K562 (cell line): ENCODE measurements around the gene C16orf96. TPM values are rescaled to one million over a fixed set of nuclear protein-coding genes. Genes with fewer than 3 reads are reported as not detected.

Source experiments
- ATAC-seq: fragments of 200-7000 bp; cut with Tn5 transposase; 3 replicates; pipeline ENCODE4 v1.9.1; 2020; ENCODE audit warnings: moderate library complexity
- BruUV-seq: library from RNA; stranded (reverse); fragments of 400-500 nt; replicated peaks from 2 replicates; lab custom pipeline; 2021; lab: Mats Ljungman, UMichigan
- CTCF ChIA-PET: fragments of 300-600 bp; formaldehyde crosslinking; extraction: SDS; loops from one replicate; lab custom pipeline; 2021; ENCODE audit warnings: low intra/inter-chr PET ratio; lab: Yijun Ruan, JAX
- POLR2A ChIA-PET: fragments of 300-600, 350-650 bp; sonication (Branson Sonifier 250); formaldehyde crosslinking; extraction: SDS; loops from one replicate; lab custom pipeline; 2021; ENCODE audit warnings: antibody characterized with exemption, inconsistent platforms; lab: Yijun Ruan, JAX
- DNase-seq, 4 experiments: peaks; one replicate each; pipeline versions ENCODE4 v3.0.0 to v3.0.0-alpha.2; 2011 to 2018; ENCODE audit warnings: low spot score in 3 of 4, mixed read lengths in 3 of 4; ENCODE audit errors: extremely low read depth in 1 of 4
- FAIRE-seq: peaks from 2 replicates; lab custom pipeline; 2011; peaks lifted over from hg19 to GRCh38; lab: Jason Lieb, UNC
- H2AFZ ChIP-seq: 2 replicates; pipeline ENCODE4 v1.6.0; 2011; ENCODE audit warnings: low read depth, low read length, control low read depth, inconsistent platforms
- H3K27ac ChIP-seq: fragments of 200-600 bp; 3 replicates; pipeline ENCODE4 v1.8.0; 2011; ENCODE audit warnings: low read depth, mild to moderate bottlenecking, control low read depth, inconsistent platforms, low read length, moderate library complexity, mixed read lengths; ENCODE audit errors: extremely low read depth
- H3K27me3 ChIP-seq, 2 experiments: fragments of 300-600 bp in 1 of 2; 2 replicates in 1 of 2; 3 replicates in 1 of 2; pipeline versions ENCODE4 v1.6.0 to v1.8.0; 2011; ENCODE audit warnings: inconsistent platforms in 2 of 2, low read length in 2 of 2, mild to moderate bottlenecking in 1 of 2, mixed read lengths in 1 of 2, moderate library complexity in 1 of 2; ENCODE audit not compliant: control insufficient read depth in 2 of 2, insufficient read depth in 2 of 2
- H3K36me3 ChIP-seq: fragments of 300-600 bp; 3 replicates; pipeline ENCODE4 v1.8.0; 2011; ENCODE audit warnings: mild to moderate bottlenecking, low read length, inconsistent platforms; ENCODE audit not compliant: control insufficient read depth, insufficient read depth
- H3K4me1 ChIP-seq, 2 experiments: fragments of 200-600 bp in 1 of 2; replicated peaks in 1 of 2; 2 replicates in 1 of 2; 3 replicates in 1 of 2; pipeline versions ENCODE4 v1.5.1 to v1.8.0; 2011; ENCODE audit warnings: inconsistent platforms in 2 of 2, low read length in 2 of 2, mild to moderate bottlenecking in 1 of 2, mixed read lengths in 1 of 2, moderate library complexity in 1 of 2; ENCODE audit not compliant: control insufficient read depth in 2 of 2, insufficient read depth in 2 of 2
- H3K4me2 ChIP-seq: 2 replicates; pipeline ENCODE4 v1.6.1; 2011; ENCODE audit warnings: low read length, control low read depth, inconsistent platforms, mixed read lengths; ENCODE audit not compliant: insufficient read depth
- H3K4me3 ChIP-seq: fragments of 200-600 bp; sonication (generic), shearing (Covaris generic); 2 replicates; pipeline ENCODE4 v1.5.1; 2016; ENCODE audit warnings: control low read depth, inconsistent platforms
- H3K79me2 ChIP-seq: fragments of 200-600 bp; 3 replicates; pipeline ENCODE4 v1.8.0; 2011; ENCODE audit warnings: low read length, inconsistent platforms; ENCODE audit not compliant: control insufficient read depth, insufficient read depth
- H3K9ac ChIP-seq, 2 experiments: 2 replicates each; pipeline versions ENCODE4 v1.6.0 to v1.6.1; 2011; ENCODE audit warnings: low read depth in 2 of 2, low read length in 2 of 2, control low read depth in 1 of 2, inconsistent platforms in 1 of 2, mild to moderate bottlenecking in 1 of 2, mixed read lengths in 1 of 2; ENCODE audit not compliant: insufficient read depth in 1 of 2
- H3K9me1 ChIP-seq: one replicate; pipeline ENCODE4 v1.6.0; 2011; ENCODE audit warnings: inconsistent platforms, mild to moderate bottlenecking, low read length, moderate library complexity; ENCODE audit not compliant: control insufficient read depth, insufficient read depth
- H3K9me3 ChIP-seq: replicated peaks from 2 replicates; pipeline ENCODE4 v1.5.1; 2011; ENCODE audit warnings: low read depth, low read length, inconsistent platforms; ENCODE audit not compliant: control insufficient read depth, insufficient read depth
- H4K20me1 ChIP-seq: replicated peaks from 2 replicates; pipeline ENCODE4 v1.6.1; 2011; ENCODE audit warnings: low read length, inconsistent platforms, mixed read lengths; ENCODE audit not compliant: control insufficient read depth, insufficient read depth
- C11orf30 ChIP-seq: fragments of 450-650 bp; IDR thresholded peaks from 2 replicates; pipeline ENCODE4 v1.6.1; 2016; ENCODE audit warnings: low read depth, mild to moderate bottlenecking
- JUN ChIP-seq, 2 experiments: sonication (generic) in 1 of 2; formaldehyde crosslinking in 1 of 2; IDR thresholded peaks; 2 replicates each; pipeline versions ENCODE4 v1.6.1 to v1.8.0; 2012 to 2022; ENCODE audit warnings: borderline replicate concordance in 2 of 2, mild to moderate bottlenecking in 2 of 2, improper control_type of control experiment in 1 of 2, low read depth in 1 of 2, low read length in 1 of 2, missing genetic modification reagents in 1 of 2
- TEAD1 ChIP-seq, 2 experiments: fragments of 450-650 bp in 1 of 2; sonication (generic) in 1 of 2; formaldehyde crosslinking; IDR thresholded peaks; 2 replicates each; pipeline versions ENCODE4 v1.4.0 to v1.8.0; 2020 to 2022; ENCODE audit warnings: mild to moderate bottlenecking in 2 of 2, missing genetic modification reagents in 1 of 2
- WGBS: fragments of 100-300 bp; shearing (Covaris generic); methylation state at CpG from one replicate; pipeline ENCODE4 v1.1.6; 2016; ENCODE audit warnings: low coverage, mixed read lengths; ENCODE audit not compliant: insufficient coverage; ENCODE audit errors: missing lambda C conversion rate; 5-methylcytosine and 5-hydroxymethylcytosine counted together
- in situ Hi-C: fragments of 300-500 bp; cut with MboI; formaldehyde crosslinking; loops from 4 replicates; pipeline ENCODE4 v1.15.0; 2018; ENCODE audit warnings: inconsistent platforms, mixed read lengths
- intact Hi-C: fragments of 100-400 bp; cut with micrococcal nuclease; formaldehyde crosslinking; loops from 2 replicates; pipeline ENCODE4 v1.14.2; 2022
- polyA plus RNA-seq, 8 experiments: library from polyadenylated mRNA; depleted of rRNA in 4 of 8; stranded (reverse) in 5 of 8; unstranded in 3 of 8; fragments of >200 nt; fragmentation: Nextera tagmentation in 2 of 8; fragmentation: Illumina TruSeq in 1 of 8; extraction: Ambion mirVana in 2 of 8; extraction: Trizol in 1 of 8; gene quantifications; 2 replicates each; pipeline versions ENCODE4 v1.2.1 to v1.2.3, GENCODE V29; 2011 to 2014; ENCODE audit warnings: inconsistent platforms in 1 of 8, missing spikeins in 1 of 8
- total RNA-seq, 7 experiments: library from RNA; depleted of rRNA in 6 of 7; stranded (reverse); fragments of >200 nt in 6 of 7; fragmentation: Illumina TruSeq in 2 of 7; extraction: Trizol in 2 of 7; gene quantifications; 2 replicates each; pipeline versions ENCODE4 v1.2.1 to v1.2.3, GENCODE V29; 2011 to 2021; ENCODE audit warnings: low replicate concordance in 1 of 7
- TF ChIP-seq, protein P1 (sequence below): fragments of 200-600 bp; sonication (generic); IDR thresholded peaks from one replicate; pipeline ENCODE4 v1.6.1; 2012; ENCODE audit warnings: mild to moderate bottlenecking, low read depth, low read length, inconsistent platforms
- TF ChIP-seq, protein P2 (sequence below): fragments of 450-650 bp; IDR thresholded peaks from 2 replicates; pipeline ENCODE4 v1.6.1; 2018; ENCODE audit not compliant: partially characterized antibody

The C16orf96 gene
- total and polyA plus RNA-seq, 9 of the 15 experiments (the other 6 are each of a cell fraction or from before 2014, with no cell fraction given): not detected

DNA sequence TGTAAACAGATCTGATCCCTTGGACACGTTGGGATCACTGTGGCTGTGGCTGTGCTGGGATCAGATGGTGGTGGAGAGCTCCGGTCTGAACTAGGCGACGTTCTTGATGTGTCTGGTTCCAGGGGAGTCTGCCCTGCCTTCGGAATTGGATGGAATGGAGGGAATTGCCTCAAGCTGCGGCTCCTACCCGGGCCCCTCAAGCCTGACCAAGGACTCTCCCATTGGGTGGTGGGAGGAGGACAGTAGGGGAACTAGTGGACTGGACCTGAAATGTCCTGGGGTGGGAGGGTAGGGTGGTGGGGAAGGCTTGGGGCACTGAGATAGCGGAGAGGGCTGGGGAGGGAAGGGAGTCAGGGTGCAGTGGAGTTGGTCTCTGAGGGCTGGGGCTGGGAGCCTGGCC is 61.7 kb downstream of the C16orf96 start:
- Histone ChIP-seq H2AFZ (peak overlapping the region; percentile 78), H4K20me1 (peaks cover 10% of the 10 kb centered on the region), H3K9me3 (no peaks in the 10 kb centered on the region), H3K36me3 (peaks cover 5% of the 10 kb centered on the region; the same call in 1 of the 3 replicates), H3K9ac (peak overlapping the region; percentile 98 to 99), H3K27me3 (no peaks in the 10 kb centered on the region), H3K4me2 (peak overlapping the region; percentile 81), H3K4me1 (peaks cover 28 to 58% of the 10 kb centered on the region in 2 experiments), H3K4me3 (no peak overlapping the region), H3K9me1 (peaks cover 5% of the 10 kb centered on the region), H3K27ac (peak overlapping the region; percentile 99), H3K79me2 (peaks cover 28% of the 10 kb centered on the region)
- POLR2A ChIA-PET: interaction anchor here (0.7 to 2.3 kb wide), 9 partner anchors 9 to 570 kb away, joined by 3 to 6 read pairs (median 4); no protein-coding TSS in a partner anchor
- no TSS peak for BruUV-seq
- WGBS: 42% methylated on average over 5 of the region's 8 CpGs
- no peak for FAIRE-seq
- CTCF ChIA-PET: no interaction called here
- intact Hi-C loops: no loop called here
- in situ Hi-C loops: no loop called here
- no peak for ATAC-seq
- DNase-seq: peak in 2 of 4 experiments; percentile 38 to 45
- TF ChIP-seq, protein P1, sequence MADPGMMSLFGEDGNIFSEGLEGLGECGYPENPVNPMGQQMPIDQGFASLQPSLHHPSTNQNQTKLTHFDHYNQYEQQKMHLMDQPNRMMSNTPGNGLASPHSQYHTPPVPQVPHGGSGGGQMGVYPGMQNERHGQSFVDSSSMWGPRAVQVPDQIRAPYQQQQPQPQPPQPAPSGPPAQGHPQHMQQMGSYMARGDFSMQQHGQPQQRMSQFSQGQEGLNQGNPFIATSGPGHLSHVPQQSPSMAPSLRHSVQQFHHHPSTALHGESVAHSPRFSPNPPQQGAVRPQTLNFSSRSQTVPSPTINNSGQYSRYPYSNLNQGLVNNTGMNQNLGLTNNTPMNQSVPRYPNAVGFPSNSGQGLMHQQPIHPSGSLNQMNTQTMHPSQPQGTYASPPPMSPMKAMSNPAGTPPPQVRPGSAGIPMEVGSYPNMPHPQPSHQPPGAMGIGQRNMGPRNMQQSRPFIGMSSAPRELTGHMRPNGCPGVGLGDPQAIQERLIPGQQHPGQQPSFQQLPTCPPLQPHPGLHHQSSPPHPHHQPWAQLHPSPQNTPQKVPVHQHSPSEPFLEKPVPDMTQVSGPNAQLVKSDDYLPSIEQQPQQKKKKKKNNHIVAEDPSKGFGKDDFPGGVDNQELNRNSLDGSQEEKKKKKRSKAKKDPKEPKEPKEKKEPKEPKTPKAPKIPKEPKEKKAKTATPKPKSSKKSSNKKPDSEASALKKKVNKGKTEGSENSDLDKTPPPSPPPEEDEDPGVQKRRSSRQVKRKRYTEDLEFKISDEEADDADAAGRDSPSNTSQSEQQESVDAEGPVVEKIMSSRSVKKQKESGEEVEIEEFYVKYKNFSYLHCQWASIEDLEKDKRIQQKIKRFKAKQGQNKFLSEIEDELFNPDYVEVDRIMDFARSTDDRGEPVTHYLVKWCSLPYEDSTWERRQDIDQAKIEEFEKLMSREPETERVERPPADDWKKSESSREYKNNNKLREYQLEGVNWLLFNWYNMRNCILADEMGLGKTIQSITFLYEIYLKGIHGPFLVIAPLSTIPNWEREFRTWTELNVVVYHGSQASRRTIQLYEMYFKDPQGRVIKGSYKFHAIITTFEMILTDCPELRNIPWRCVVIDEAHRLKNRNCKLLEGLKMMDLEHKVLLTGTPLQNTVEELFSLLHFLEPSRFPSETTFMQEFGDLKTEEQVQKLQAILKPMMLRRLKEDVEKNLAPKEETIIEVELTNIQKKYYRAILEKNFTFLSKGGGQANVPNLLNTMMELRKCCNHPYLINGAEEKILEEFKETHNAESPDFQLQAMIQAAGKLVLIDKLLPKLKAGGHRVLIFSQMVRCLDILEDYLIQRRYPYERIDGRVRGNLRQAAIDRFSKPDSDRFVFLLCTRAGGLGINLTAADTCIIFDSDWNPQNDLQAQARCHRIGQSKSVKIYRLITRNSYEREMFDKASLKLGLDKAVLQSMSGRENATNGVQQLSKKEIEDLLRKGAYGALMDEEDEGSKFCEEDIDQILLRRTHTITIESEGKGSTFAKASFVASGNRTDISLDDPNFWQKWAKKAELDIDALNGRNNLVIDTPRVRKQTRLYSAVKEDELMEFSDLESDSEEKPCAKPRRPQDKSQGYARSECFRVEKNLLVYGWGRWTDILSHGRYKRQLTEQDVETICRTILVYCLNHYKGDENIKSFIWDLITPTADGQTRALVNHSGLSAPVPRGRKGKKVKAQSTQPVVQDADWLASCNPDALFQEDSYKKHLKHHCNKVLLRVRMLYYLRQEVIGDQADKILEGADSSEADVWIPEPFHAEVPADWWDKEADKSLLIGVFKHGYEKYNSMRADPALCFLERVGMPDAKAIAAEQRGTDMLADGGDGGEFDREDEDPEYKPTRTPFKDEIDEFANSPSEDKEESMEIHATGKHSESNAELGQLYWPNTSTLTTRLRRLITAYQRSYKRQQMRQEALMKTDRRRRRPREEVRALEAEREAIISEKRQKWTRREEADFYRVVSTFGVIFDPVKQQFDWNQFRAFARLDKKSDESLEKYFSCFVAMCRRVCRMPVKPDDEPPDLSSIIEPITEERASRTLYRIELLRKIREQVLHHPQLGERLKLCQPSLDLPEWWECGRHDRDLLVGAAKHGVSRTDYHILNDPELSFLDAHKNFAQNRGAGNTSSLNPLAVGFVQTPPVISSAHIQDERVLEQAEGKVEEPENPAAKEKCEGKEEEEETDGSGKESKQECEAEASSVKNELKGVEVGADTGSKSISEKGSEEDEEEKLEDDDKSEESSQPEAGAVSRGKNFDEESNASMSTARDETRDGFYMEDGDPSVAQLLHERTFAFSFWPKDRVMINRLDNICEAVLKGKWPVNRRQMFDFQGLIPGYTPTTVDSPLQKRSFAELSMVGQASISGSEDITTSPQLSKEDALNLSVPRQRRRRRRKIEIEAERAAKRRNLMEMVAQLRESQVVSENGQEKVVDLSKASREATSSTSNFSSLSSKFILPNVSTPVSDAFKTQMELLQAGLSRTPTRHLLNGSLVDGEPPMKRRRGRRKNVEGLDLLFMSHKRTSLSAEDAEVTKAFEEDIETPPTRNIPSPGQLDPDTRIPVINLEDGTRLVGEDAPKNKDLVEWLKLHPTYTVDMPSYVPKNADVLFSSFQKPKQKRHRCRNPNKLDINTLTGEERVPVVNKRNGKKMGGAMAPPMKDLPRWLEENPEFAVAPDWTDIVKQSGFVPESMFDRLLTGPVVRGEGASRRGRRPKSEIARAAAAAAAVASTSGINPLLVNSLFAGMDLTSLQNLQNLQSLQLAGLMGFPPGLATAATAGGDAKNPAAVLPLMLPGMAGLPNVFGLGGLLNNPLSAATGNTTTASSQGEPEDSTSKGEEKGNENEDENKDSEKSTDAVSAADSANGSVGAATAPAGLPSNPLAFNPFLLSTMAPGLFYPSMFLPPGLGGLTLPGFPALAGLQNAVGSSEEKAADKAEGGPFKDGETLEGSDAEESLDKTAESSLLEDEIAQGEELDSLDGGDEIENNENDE: no peak
- TF ChIP-seq, protein P2, sequence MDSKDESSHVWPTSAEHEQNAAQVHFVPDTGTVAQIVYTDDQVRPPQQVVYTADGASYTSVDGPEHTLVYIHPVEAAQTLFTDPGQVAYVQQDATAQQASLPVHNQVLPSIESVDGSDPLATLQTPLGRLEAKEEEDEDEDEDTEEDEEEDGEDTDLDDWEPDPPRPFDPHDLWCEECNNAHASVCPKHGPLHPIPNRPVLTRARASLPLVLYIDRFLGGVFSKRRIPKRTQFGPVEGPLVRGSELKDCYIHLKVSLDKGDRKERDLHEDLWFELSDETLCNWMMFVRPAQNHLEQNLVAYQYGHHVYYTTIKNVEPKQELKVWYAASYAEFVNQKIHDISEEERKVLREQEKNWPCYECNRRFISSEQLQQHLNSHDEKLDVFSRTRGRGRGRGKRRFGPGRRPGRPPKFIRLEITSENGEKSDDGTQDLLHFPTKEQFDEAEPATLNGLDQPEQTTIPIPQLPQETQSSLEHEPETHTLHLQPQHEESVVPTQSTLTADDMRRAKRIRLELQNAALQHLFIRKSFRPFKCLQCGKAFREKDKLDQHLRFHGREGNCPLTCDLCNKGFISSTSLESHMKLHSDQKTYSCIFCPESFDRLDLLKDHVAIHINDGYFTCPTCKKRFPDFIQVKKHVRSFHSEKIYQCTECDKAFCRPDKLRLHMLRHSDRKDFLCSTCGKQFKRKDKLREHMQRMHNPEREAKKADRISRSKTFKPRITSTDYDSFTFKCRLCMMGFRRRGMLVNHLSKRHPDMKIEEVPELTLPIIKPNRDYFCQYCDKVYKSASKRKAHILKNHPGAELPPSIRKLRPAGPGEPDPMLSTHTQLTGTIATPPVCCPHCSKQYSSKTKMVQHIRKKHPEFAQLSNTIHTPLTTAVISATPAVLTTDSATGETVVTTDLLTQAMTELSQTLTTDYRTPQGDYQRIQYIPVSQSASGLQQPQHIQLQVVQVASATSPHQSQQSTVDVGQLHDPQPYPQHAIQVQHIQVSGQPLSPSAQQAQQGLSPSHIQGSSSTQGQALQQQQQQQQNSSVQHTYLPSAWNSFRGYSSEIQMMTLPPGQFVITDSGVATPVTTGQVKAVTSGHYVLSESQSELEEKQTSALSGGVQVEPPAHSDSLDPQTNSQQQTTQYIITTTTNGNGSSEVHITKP: peak; percentile 68
- TF ChIP-seq TEAD1 (CRISPR knock-in tag; IDR thresholded peaks at IDR 0.05): no peak
- TF ChIP-seq C11orf30: no peak
- no peak for TF ChIP-seq JUN (IDR thresholded peaks at IDR 0.05; ENCODE audit: borderline replicate concordance, low read depth, low read length)
- TF ChIP-seq JUN (CRISPR knock-in tag; IDR thresholded peaks at IDR 0.05; ENCODE audit: borderline replicate concordance): no peak
